ENCODE data around the gene LGALS3.

LGALS3 gene

DNA sequence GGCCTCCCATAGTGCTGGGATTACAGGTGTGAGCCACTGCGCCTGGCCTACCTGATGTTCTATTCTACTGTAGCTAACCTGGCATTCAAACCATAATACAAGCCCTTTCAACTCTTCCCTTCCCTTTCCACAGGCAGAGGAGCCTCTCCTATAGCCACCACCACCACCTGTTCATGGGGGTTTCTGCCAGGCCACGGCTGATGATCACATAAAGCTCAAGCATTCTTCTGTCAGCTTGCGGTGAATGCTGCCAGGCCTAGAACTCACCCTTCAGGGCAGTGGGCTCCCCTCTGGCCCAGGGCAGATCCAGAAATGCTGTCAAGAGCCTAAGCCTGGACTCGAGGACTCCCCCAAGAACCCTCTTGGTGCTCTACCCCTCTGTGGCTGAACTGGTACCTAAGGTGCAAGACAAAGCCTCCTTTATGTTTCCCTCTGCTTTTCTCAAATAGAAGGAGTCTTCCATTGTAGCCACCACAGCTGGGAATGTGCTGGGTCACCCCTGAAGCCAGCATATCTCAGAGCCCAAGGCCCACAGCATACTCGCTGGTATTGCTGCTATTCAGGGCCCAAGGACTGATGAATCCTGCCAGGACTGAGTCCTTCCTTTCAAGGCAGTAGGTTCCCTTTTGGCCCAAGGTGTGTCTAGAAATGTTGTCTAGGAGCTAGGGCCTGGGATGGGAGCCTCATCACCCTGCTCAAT lies 65.8 kb downstream of the LGALS3 start:
- DNase-seq = no peak

Measured in NCI-H1092 (cell line).